HUES6 (cell line): Measurements from ENCODE around the gene AGBL4.

ENCODE experiments used
- H3K27ac ChIP-seq: 2 replicates; pipeline ENCODE4 v1.7.0; 2013; ENCODE audit warnings: low read depth, mild to moderate bottlenecking, low read length, inconsistent platforms
- H3K27me3 ChIP-seq: 2 replicates; pipeline ENCODE4 v1.6.1; 2013; ENCODE audit warnings: low read length; ENCODE audit not compliant: control insufficient read depth, insufficient read depth
- H3K36me3 ChIP-seq: 2 replicates; pipeline ENCODE4 v1.6.1; 2013; ENCODE audit warnings: low read length; ENCODE audit not compliant: control insufficient read depth, insufficient read depth
- H3K4me1 ChIP-seq: 2 replicates; pipeline ENCODE4 v1.6.1; 2013; ENCODE audit warnings: low read length; ENCODE audit not compliant: control insufficient read depth, insufficient read depth
- H3K4me3 ChIP-seq: 2 replicates; pipeline ENCODE4 v1.5.1; 2013; ENCODE audit warnings: low read depth, low read length
- H3K9ac ChIP-seq: one replicate; pipeline ENCODE4 v1.6.1; 2013; ENCODE audit warnings: mild to moderate bottlenecking, low read length
- H3K9me3 ChIP-seq: 2 replicates; pipeline ENCODE4 v1.6.1; 2013; ENCODE audit warnings: low read depth, low read length; ENCODE audit not compliant: control insufficient read depth, insufficient read depth

AGBL4 gene

GRCh38 chr1:48932366-48932765 lies 1091.4 kb downstream of the AGBL4 start:
- no peaks in the 10 kb centered on the region; the same call in 1 of the 2 replicates for H3K4me1 ChIP-seq
- no peak overlapping the region for H3K9ac ChIP-seq
- H3K9me3 ChIP-seq = no peaks in the 10 kb centered on the region
- H3K4me3 ChIP-seq = no peak overlapping the region
- no peaks in the 10 kb centered on the region for H3K36me3 ChIP-seq
- H3K27me3 ChIP-seq = no peaks in the 10 kb centered on the region
- H3K27ac ChIP-seq = no peak overlapping the region

- Histone ChIP-seq H3K27me3 (no peaks in the 10 kb centered on the region), H3K4me1 (no peaks in the 10 kb centered on the region; the same call in 1 of the 2 replicates), H3K9ac (no peak overlapping the region), H3K36me3 (no peaks in the 10 kb centered on the region), H3K4me3 (no peak overlapping the region), H3K9me3 (no peaks in the 10 kb centered on the region), H3K27ac (no peak overlapping the region)
Measured at GRCh38 chr1:48931506-48932192, 1092.1 kb downstream of the AGBL4 start.

- Histone ChIP-seq H3K27ac (no peak overlapping the region), H3K36me3 (no peaks in the 10 kb centered on the region), H3K9me3 (no peaks in the 10 kb centered on the region), H3K4me1 (no peaks in the 10 kb centered on the region; the same call in 1 of the 2 replicates), H3K27me3 (no peaks in the 10 kb centered on the region), H3K4me3 (no peak overlapping the region), H3K9ac (no peak overlapping the region)
Measured at GRCh38 chr1:48930011-48930410, 1093.7 kb downstream of the AGBL4 start.

DNA sequence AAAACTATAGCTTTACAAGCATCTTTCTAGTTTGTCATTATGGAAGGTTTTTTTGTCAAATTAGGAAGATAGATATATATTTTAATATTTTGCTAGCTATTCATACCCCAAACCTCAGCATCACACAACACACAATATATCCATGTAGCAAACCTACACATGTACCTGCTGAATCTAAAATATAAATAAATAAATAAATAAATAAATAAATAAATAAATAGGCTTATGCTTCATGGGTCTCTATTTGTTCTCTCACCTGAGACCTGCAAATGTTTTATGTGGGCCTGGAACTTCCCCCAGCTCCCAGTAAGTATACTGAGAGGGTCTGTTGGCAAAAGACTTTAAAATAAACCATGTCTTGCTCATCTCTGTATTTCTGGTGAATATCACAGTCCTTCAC lies 1099.7 kb downstream of the AGBL4 start:
- Histone ChIP-seq H3K4me1 (no peaks in the 10 kb centered on the region), H3K27me3 (no peaks in the 10 kb centered on the region), H3K4me3 (no peak overlapping the region), H3K9ac (no peak overlapping the region), H3K36me3 (no peaks in the 10 kb centered on the region), H3K9me3 (no peaks in the 10 kb centered on the region), H3K27ac (no peak overlapping the region)

GRCh38 chr1:48923116-48923515 lies 1100.6 kb downstream of the AGBL4 start:
- H3K27ac ChIP-seq = no peak overlapping the region
- H3K4me1 ChIP-seq = no peaks in the 10 kb centered on the region
- no peaks in the 10 kb centered on the region for H3K9me3 ChIP-seq
- no peaks in the 10 kb centered on the region for H3K36me3 ChIP-seq
- H3K27me3 ChIP-seq = no peaks in the 10 kb centered on the region
- H3K4me3 ChIP-seq = no peak overlapping the region
- no peak overlapping the region for H3K9ac ChIP-seq

DNA sequence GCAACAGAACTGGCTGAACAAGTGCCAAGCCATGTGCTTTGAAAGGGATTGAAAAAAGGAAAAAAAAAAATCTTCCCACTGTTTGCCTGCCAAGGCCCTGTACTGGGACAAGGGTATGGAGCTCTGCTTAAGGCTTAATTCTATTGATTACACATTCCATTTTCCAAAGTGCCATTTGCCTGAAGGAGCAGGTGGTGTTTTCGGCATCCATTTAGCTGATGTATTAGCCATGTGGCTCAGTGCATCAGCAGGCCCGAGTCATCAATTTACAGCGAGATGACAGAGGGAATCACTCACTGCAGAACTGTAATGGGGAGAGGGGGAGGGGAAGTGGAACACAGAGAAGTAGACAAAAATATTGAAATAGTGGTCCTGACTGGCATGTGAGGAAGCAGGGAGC lies 1102.9 kb downstream of the AGBL4 start:
- Histone ChIP-seq H3K27ac (no peak overlapping the region), H3K36me3 (no peaks in the 10 kb centered on the region), H3K9me3 (no peaks in the 10 kb centered on the region), H3K27me3 (no peaks in the 10 kb centered on the region), H3K4me3 (no peak overlapping the region), H3K9ac (no peak overlapping the region), H3K4me1 (peaks cover 7% of the 10 kb centered on the region)

DNA sequence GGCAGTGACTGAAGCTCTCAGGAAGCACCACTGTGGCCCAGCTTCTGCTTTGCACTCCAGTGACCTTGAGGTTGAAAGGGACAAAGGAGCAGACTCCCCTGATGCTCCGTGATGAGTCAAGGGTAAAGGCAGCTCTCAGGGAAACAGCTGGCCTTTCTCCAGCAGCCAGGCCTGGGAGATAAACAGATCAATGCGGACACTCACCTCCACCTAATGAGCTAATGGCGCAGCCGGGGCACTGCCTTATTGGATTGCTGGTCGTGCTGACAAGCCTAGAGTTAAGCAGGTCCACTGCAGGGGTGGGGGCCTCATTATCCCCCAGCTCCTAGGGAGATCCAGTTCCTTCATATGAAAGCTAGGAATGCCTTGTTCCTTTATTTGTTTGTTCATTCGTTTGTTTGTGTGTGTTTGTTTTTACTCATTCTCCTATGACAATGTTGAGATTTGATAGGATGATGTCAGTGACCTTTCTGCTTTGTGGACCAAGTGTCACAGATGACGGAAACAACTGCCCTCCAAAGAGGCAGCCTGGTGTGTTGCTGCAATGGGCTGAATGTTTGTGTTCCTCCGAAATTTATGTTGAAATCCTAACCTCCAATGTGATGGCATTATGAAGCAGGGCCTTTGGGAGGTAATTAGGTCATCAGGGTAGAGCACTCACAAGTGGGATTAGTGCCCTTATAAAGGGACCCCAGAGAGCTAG lies 1105.7 kb downstream of the AGBL4 start:
- H3K9ac ChIP-seq = no peak overlapping the region

DNA sequence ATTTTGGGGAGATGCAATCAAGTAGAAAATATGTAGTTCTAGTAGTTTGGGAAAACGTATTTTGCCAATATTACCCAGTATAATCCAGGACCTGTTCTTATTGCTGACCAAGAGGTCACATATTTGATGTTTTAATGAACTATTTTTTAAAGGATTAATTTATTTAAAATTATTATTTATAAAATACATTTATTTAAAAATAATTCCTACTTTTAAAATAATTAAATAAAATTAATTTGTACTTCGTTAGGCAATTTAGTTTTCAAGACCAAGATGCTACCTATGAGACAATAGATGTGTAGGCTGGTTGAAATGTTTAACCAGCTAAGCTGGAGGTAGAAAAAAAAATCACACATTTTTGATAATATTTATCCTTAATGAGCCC lies 1106.7 kb downstream of the AGBL4 start:
- H3K9ac ChIP-seq = no peak overlapping the region
- no peak overlapping the region for H3K4me3 ChIP-seq
- peaks cover 8% of the 10 kb centered on the region for H3K4me1 ChIP-seq
- H3K9me3 ChIP-seq = peaks cover 5% of the 10 kb centered on the region; the same call in 1 of the 2 replicates
- no peaks in the 10 kb centered on the region for H3K36me3 ChIP-seq
- H3K27me3 ChIP-seq = no peaks in the 10 kb centered on the region
- H3K27ac ChIP-seq = no peak overlapping the region

More for the DNA sequence above, 1105.7 kb downstream of the AGBL4 start:
- H3K9me3 ChIP-seq = peaks cover 5% of the 10 kb centered on the region; the same call in 1 of the 2 replicates
- no peaks in the 10 kb centered on the region for H3K27me3 ChIP-seq
- H3K4me1 ChIP-seq = peaks cover 8% of the 10 kb centered on the region
- no peak overlapping the region for H3K27ac ChIP-seq
- no peaks in the 10 kb centered on the region for H3K36me3 ChIP-seq
- no peak overlapping the region for H3K4me3 ChIP-seq

GRCh38 chr1:48916130-48917069 lies 1107.4 kb downstream of the AGBL4 start:
- H3K4me3 ChIP-seq = no peak overlapping the region
- H3K9me3 ChIP-seq = peaks cover 5% of the 10 kb centered on the region; the same call in 1 of the 2 replicates
- H3K9ac ChIP-seq = no peak overlapping the region
- H3K27me3 ChIP-seq = no peaks in the 10 kb centered on the region
- no peaks in the 10 kb centered on the region for H3K36me3 ChIP-seq
- H3K4me1 ChIP-seq = peaks cover 8% of the 10 kb centered on the region
- H3K27ac ChIP-seq = no peak overlapping the region

DNA sequence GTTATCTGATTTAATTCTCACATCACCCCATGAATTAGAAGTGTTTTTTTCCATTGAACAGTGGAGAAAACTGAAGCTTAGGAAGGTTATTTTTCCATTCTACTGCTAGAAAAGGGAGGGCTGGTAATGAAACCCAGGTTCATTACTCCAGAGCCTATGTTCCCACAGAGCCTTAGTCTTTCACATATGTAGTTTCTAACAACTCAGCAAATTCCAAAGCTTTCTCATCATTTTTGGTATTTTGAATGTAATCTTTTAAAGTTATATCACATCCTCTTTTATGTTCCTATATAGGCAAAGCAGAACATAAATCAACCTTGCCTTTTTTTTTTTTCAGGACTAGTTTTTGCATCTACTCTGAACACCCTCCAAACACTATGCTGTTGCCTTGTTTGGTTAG lies 1115.1 kb downstream of the AGBL4 start:
- Histone ChIP-seq H3K9me3 (peaks cover 5% of the 10 kb centered on the region; the same call in 1 of the 2 replicates), H3K27ac (no peak overlapping the region), H3K9ac (no peak overlapping the region), H3K4me3 (no peak overlapping the region), H3K27me3 (no peaks in the 10 kb centered on the region), H3K36me3 (no peaks in the 10 kb centered on the region), H3K4me1 (no peaks in the 10 kb centered on the region)
